MM.1S (cell line): ENCODE results near the gene RASGRF2.

Experiments
- DNase-seq: peaks from one replicate; pipeline ENCODE4 v3.0.0-alpha.2; 2015
- H2AFZ ChIP-seq: fragments of 300-600 bp; sonication (generic); 2 replicates; pipeline ENCODE4 v1.6.0; 2016; ENCODE audit warnings: antibody characterized with exemption, low read length
- H3F3A ChIP-seq: fragments of 300-600 bp; sonication (generic); 2 replicates; pipeline ENCODE4 v1.6.1; 2016; ENCODE audit warnings: mild to moderate bottlenecking, antibody characterized with exemption, low read length, moderate library complexity, mixed read lengths; ENCODE audit not compliant: insufficient read depth
- H3K27ac ChIP-seq: fragments of 300-600 bp; sonication (generic); 2 replicates; pipeline ENCODE4 v1.5.1; 2016; ENCODE audit warnings: mild to moderate bottlenecking, low read length
- H3K27me3 ChIP-seq: fragments of 300-600 bp; sonication (generic); replicated peaks from 2 replicates; pipeline ENCODE4 v1.6.0; 2016; ENCODE audit warnings: low read length; ENCODE audit not compliant: insufficient read depth
- H3K36me3 ChIP-seq: fragments of 300-600 bp; sonication (generic); replicated peaks from 2 replicates; pipeline ENCODE4 v1.6.1; 2016; ENCODE audit warnings: mild to moderate bottlenecking, low read length, mixed read lengths; ENCODE audit not compliant: insufficient read depth
- H3K4me1 ChIP-seq: fragments of 300-600 bp; sonication (generic); 2 replicates; pipeline ENCODE4 v1.6.1; 2016; ENCODE audit warnings: low read length, mixed read lengths
- H3K4me2 ChIP-seq: fragments of 300-600 bp; sonication (generic); 2 replicates; pipeline ENCODE4 v1.6.0; 2016; ENCODE audit warnings: low read depth, low read length
- H3K4me3 ChIP-seq: fragments of 300-600 bp; sonication (generic); 2 replicates; pipeline ENCODE4 v1.5.1; 2016; ENCODE audit warnings: low read length, mixed read lengths
- H3K79me2 ChIP-seq: fragments of 300-600 bp; sonication (generic); 2 replicates; pipeline ENCODE4 v1.6.1; 2016; ENCODE audit warnings: mixed run types, low read length, mixed read lengths
- H3K9ac ChIP-seq: fragments of 300-600 bp; sonication (generic); 2 replicates; pipeline ENCODE4 v1.6.1; 2016; ENCODE audit warnings: low read length, mixed read lengths
- H3K9me2 ChIP-seq: fragments of 300-600 bp; sonication (generic); replicated peaks from 2 replicates; pipeline ENCODE4 v1.6.1; 2016; ENCODE audit warnings: mild to moderate bottlenecking, low read length, mixed read lengths; ENCODE audit not compliant: insufficient read depth
- H3K9me3 ChIP-seq: fragments of 300-600 bp; sonication (generic); replicated peaks from 2 replicates; pipeline ENCODE4 v1.6.1; 2016; ENCODE audit warnings: mild to moderate bottlenecking, low read length, mixed read lengths; ENCODE audit not compliant: insufficient read depth
- H4K20me1 ChIP-seq: fragments of 300-600 bp; sonication (generic); 2 replicates; pipeline ENCODE4 v1.6.1; 2016; ENCODE audit warnings: mild to moderate bottlenecking, low read length, moderate library complexity, mixed read lengths; ENCODE audit not compliant: insufficient read depth
- CTCF ChIP-seq: fragments of 300-600 bp; sonication (generic); IDR thresholded peaks from 2 replicates; pipeline ENCODE4 v1.5.1; 2016; ENCODE audit warnings: antibody characterized with exemption, low read length, mixed read lengths
- EZH2 ChIP-seq: fragments of 300-600 bp; sonication (generic); optimal IDR thresholded peaks from 2 replicates; pipeline ENCODE3; 2017; ENCODE audit warnings: low read depth, mild to moderate bottlenecking, antibody characterized with exemption, low read length, mixed read lengths
- EZH2phosphoT487 ChIP-seq: fragments of 300-600 bp; sonication (generic); IDR thresholded peaks from 2 replicates; pipeline ENCODE4 v1.6.1; 2018; ENCODE audit warnings: antibody characterized with exemption, low read length

RASGRF2 gene

GRCh38 chr5:80955082-80955590 is 5.0 kb upstream of the RASGRF2 start:
- no peaks in the 10 kb centered on the region for H4K20me1 ChIP-seq
- no peak overlapping the region for H3K9ac ChIP-seq
- no peak overlapping the region for H3K4me2 ChIP-seq
- H2AFZ ChIP-seq = no peak overlapping the region
- H3K4me3 ChIP-seq = no peak overlapping the region
- no peaks in the 10 kb centered on the region for H3K79me2 ChIP-seq
- DNase-seq = no peak
- H3K27me3 ChIP-seq = no peaks in the 10 kb centered on the region
- no peaks in the 10 kb centered on the region for H3K9me3 ChIP-seq
- H3F3A ChIP-seq = no peaks in the 10 kb centered on the region
- H3K4me1 ChIP-seq = no peaks in the 10 kb centered on the region
- TF ChIP-seq EZH2phosphoT487 = no peak
- TF ChIP-seq CTCF = no peak
- TF ChIP-seq EZH2 = no peak
- H3K36me3 ChIP-seq = no peaks in the 10 kb centered on the region
- H3K9me2 ChIP-seq = no peaks in the 10 kb centered on the region
- H3K27ac ChIP-seq = no peak overlapping the region

- TF ChIP-seq CTCF (no peak), EZH2phosphoT487 (no peak), EZH2 (no peak)
- Histone ChIP-seq H2AFZ (no peak overlapping the region), H3K4me1 (no peaks in the 10 kb centered on the region), H3K4me3 (no peak overlapping the region), H3K79me2 (no peaks in the 10 kb centered on the region), H3K4me2 (no peak overlapping the region), H3K27ac (no peak overlapping the region), H4K20me1 (no peaks in the 10 kb centered on the region), H3K9ac (no peak overlapping the region), H3K9me3 (no peaks in the 10 kb centered on the region), H3F3A (no peaks in the 10 kb centered on the region), H3K9me2 (no peaks in the 10 kb centered on the region), H3K36me3 (no peaks in the 10 kb centered on the region), H3K27me3 (no peaks in the 10 kb centered on the region)
- DNase-seq = no peak
These were observed 3.9 kb upstream of the RASGRF2 start for GRCh38 chr5:80956272-80956671.

DNA sequence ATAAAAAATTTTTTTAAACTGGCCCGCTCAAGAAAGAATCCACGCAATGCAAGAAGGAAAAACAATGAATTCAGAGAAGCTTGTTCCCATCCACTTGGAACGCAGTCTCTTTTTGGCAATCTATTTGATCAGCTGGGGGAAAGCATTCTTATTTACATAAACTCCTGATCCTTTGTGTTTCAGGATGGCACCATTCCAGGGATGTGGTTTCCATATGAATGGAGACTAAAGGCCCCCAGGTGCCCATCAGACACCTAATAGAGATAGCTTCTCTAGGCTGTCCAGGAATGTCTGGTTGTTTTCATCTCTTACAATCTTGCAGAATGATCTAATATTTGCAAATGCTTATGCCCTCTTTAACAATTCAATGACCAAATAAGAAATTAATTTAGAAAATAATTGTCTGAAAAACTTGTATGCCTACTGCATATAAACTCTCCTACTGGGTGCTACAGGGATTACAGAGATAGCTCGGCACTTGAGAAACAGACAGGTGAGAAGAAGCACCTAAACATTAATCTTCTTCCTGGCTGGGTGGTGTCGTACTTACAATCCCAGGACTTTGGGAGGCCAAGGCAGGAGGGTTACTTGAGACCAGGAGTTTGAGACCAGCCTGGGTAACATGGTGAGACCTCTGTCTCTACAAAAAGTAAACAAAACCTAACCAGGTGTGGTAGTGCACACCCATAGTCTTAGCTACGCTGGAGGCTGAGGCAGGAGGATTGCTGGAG is 3.0 kb upstream of the RASGRF2 start:
- Histone ChIP-seq H3K4me2 (no peak overlapping the region), H3K27me3 (no peaks in the 10 kb centered on the region), H3F3A (no peaks in the 10 kb centered on the region), H3K4me3 (no peak overlapping the region), H2AFZ (no peak overlapping the region), H3K9me2 (no peaks in the 10 kb centered on the region), H3K79me2 (no peaks in the 10 kb centered on the region), H3K36me3 (no peaks in the 10 kb centered on the region), H3K9me3 (no peaks in the 10 kb centered on the region), H4K20me1 (no peaks in the 10 kb centered on the region), H3K9ac (no peak overlapping the region), H3K27ac (no peak overlapping the region), H3K4me1 (no peaks in the 10 kb centered on the region)
- TF ChIP-seq EZH2 = no peak
- no peak for DNase-seq

DNA sequence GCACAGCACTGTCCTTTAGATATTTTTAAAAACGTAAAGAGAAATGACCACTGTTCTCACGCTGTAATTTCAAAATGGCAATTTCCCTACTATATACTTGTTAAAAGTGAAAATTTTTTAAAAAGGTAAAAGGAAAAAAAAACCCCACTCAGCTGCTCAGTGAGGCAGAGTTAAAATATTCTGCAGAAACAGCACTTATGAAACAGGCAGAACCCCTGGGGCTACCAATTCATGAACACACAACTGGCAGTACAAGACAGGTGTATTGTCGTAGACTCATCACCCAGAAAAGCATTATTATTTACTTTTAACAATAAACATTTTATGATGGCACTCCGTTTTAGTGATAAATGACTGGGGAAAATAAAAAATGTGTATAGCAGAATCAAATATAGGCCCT is 1.5 kb upstream of the RASGRF2 start:
- DNase-seq = no peak

More for the DNA sequence above, 1.5 kb upstream of the RASGRF2 start:
- Histone ChIP-seq H3K9ac (no peak overlapping the region), H3K4me1 (no peaks in the 10 kb centered on the region), H3K4me2 (no peak overlapping the region), H4K20me1 (no peaks in the 10 kb centered on the region), H3K36me3 (no peaks in the 10 kb centered on the region), H3K9me3 (no peaks in the 10 kb centered on the region), H3K9me2 (no peaks in the 10 kb centered on the region), H3K27me3 (no peaks in the 10 kb centered on the region), H3K79me2 (no peaks in the 10 kb centered on the region), H3K27ac (no peak overlapping the region), H3F3A (no peaks in the 10 kb centered on the region), H3K4me3 (no peak overlapping the region), H2AFZ (no peak overlapping the region)
- TF ChIP-seq CTCF = no peak
- TF ChIP-seq EZH2phosphoT487 = no peak
- no peak for TF ChIP-seq EZH2
